GM18519 (cell line): ENCODE results near the gene CDK5.

Experiments
- ATAC-seq: cut with Tn5 transposase; IDR thresholded peaks from one replicate; pipeline ENCODE4 v1.9.1; 2021; ENCODE audit warnings: mild to moderate bottlenecking, moderate library complexity; ENCODE audit not compliant: unreplicated experiment, low FRiP score

The CDK5 gene

GRCh38 chr7:151006590-151007300 lies 51.0 kb downstream of the CDK5 start:
- ATAC-seq: no peak

GRCh38 chr7:151005566-151005965 lies 52.1 kb downstream of the CDK5 start:
- no peak for ATAC-seq
